Mesothelial cell of epicardium (in vitro differentiated cells): ENCODE measurements around the gene OTOF. TPM values are rescaled to one million over a fixed set of nuclear protein-coding genes. Genes with fewer than 3 reads are reported as not detected.

Experiments
- DNase-seq, 2 experiments: peaks; one replicate each; pipeline ENCODE4 v3.0.0; 2021; ENCODE audit warnings: low spot score in 2 of 2; ENCODE audit not compliant: unreplicated experiment in 2 of 2
- H3K27ac Mint-ChIP-seq: 2 replicates; pipeline ENCODE4 v1.8.0; 2021; ENCODE audit warnings: mixed read lengths
- H3K27me3 Mint-ChIP-seq: 2 replicates; pipeline ENCODE4 v1.8.0; 2021; ENCODE audit warnings: low read depth, mixed read lengths
- H3K36me3 Mint-ChIP-seq: 2 replicates; pipeline ENCODE4 v1.8.0; 2021; ENCODE audit warnings: mixed read lengths
- H3K4me1 Mint-ChIP-seq: 2 replicates; pipeline ENCODE4 v1.8.0; 2021; ENCODE audit warnings: mixed read lengths
- H3K4me3 Mint-ChIP-seq: 2 replicates; pipeline ENCODE4 v1.8.0; 2021; ENCODE audit warnings: mild to moderate bottlenecking, moderate library complexity, mixed read lengths
- H3K9me3 Mint-ChIP-seq: 2 replicates; pipeline ENCODE4 v1.8.0; 2021; ENCODE audit warnings: mixed read lengths
- total RNA-seq: library from RNA; stranded (reverse); gene quantifications from 3 replicates; pipeline ENCODE4 v1.2.1, GENCODE V29; 2021
- TF ChIP-seq, protein P1 (sequence below): fragments of 200-600 bp; sonication (generic); IDR thresholded peaks from one replicate; pipeline ENCODE4 v1.5.0; 2021; ENCODE audit warnings: antibody characterized with exemption; ENCODE audit not compliant: unreplicated experiment

The OTOF gene
- total RNA-seq, 1 donor from 2014 or later, result 0.16 TPM

GRCh38 chr2:26521913-26522180 lies 43.9 kb upstream of the OTOF start:
- H3K4me3 Mint-ChIP-seq, result no peak overlapping the region
- TF ChIP-seq, protein P1, sequence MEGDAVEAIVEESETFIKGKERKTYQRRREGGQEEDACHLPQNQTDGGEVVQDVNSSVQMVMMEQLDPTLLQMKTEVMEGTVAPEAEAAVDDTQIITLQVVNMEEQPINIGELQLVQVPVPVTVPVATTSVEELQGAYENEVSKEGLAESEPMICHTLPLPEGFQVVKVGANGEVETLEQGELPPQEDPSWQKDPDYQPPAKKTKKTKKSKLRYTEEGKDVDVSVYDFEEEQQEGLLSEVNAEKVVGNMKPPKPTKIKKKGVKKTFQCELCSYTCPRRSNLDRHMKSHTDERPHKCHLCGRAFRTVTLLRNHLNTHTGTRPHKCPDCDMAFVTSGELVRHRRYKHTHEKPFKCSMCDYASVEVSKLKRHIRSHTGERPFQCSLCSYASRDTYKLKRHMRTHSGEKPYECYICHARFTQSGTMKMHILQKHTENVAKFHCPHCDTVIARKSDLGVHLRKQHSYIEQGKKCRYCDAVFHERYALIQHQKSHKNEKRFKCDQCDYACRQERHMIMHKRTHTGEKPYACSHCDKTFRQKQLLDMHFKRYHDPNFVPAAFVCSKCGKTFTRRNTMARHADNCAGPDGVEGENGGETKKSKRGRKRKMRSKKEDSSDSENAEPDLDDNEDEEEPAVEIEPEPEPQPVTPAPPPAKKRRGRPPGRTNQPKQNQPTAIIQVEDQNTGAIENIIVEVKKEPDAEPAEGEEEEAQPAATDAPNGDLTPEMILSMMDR, result no peak
- no peaks in the 10 kb centered on the region for H3K9me3 Mint-ChIP-seq

GRCh38 chr2:26521054-26521912 lies 43.4 kb upstream of the OTOF start:
- TF ChIP-seq, protein P1, result no peak
- Mint-ChIP-seq H3K36me3 (no peaks in the 10 kb centered on the region), H3K9me3 (no peaks in the 10 kb centered on the region), H3K27me3 (peaks cover 26% of the 10 kb centered on the region), H3K4me1 (peaks cover 4% of the 10 kb centered on the region), H3K4me3 (no peak overlapping the region), H3K27ac (no peak overlapping the region)
- no peak for DNase-seq

More at GRCh38 chr2:26521913-26522180, 43.9 kb upstream of the OTOF start:
- peaks cover 4% of the 10 kb centered on the region for H3K4me1 Mint-ChIP-seq
- DNase-seq, result no peak
- no peak overlapping the region for H3K27ac Mint-ChIP-seq
- H3K27me3 Mint-ChIP-seq, result peaks cover 26% of the 10 kb centered on the region
- no peaks in the 10 kb centered on the region for H3K36me3 Mint-ChIP-seq

DNA sequence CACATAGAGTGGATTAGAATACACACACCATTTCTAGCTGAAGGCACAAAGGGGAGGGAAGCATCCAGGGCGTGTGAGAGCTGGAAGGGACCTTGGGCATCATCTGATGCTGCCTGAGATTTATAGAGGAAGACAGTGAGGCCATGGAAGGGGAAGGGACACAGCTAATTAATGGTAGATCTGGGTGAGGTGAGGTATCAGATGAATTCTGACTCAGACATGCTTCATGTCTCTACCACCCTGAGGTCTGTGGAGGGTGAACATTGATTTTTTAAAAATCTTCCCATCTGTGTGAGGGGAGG lies 42.2 kb upstream of the OTOF start:
- no peak for DNase-seq
- TF ChIP-seq, protein P1, result no peak
- no peak overlapping the region for H3K27ac Mint-ChIP-seq
- no peaks in the 10 kb centered on the region for H3K36me3 Mint-ChIP-seq
- H3K27me3 Mint-ChIP-seq, result peaks cover 26% of the 10 kb centered on the region
- H3K4me3 Mint-ChIP-seq, result no peak overlapping the region
- H3K4me1 Mint-ChIP-seq, result peaks cover 4% of the 10 kb centered on the region
- H3K9me3 Mint-ChIP-seq, result no peaks in the 10 kb centered on the region

- Mint-ChIP-seq H3K27ac (no peak overlapping the region), H3K27me3 (peaks cover 26% of the 10 kb centered on the region), H3K4me3 (no peak overlapping the region), H3K36me3 (no peaks in the 10 kb centered on the region), H3K9me3 (no peaks in the 10 kb centered on the region), H3K4me1 (peaks cover 4% of the 10 kb centered on the region)
- DNase-seq, result no peak
- TF ChIP-seq, protein P1, result no peak
Measured at GRCh38 chr2:26519396-26520147, 41.6 kb upstream of the OTOF start.

GRCh38 chr2:26516781-26517180 lies 38.9 kb upstream of the OTOF start:
- Mint-ChIP-seq H3K27me3 (peaks cover 33% of the 10 kb centered on the region), H3K4me3 (no peak overlapping the region), H3K27ac (no peak overlapping the region), H3K4me1 (peaks cover 4% of the 10 kb centered on the region), H3K9me3 (no peaks in the 10 kb centered on the region), H3K36me3 (no peaks in the 10 kb centered on the region)
- DNase-seq, result no peak
- TF ChIP-seq, protein P1, result no peak
